RWPE2 (cell line): ENCODE results near the gene ZFP1.
A peak's percentile ranks its signal among the peaks of the same experiment; 100 is the strongest.

ENCODE experiments used
- ATAC-seq: fragments of 200-7000 bp; cut with Tn5 transposase; 3 replicates; pipeline ENCODE4 v1.9.1; 2021; ENCODE audit warnings: low read depth
- DNase-seq: peaks from one replicate; pipeline ENCODE4 v3.0.0-alpha.2; 2020; ENCODE audit warnings: low spot score
- H3K27ac ChIP-seq: fragments of 450-650 bp; 2 replicates; pipeline ENCODE4 v1.5.1; 2017; ENCODE audit warnings: mild to moderate bottlenecking; ENCODE audit not compliant: poor library complexity, severe bottlenecking
- H3K27me3 ChIP-seq: fragments of 250-450 bp; sonication (Bioruptor Pico); 2 replicates; pipeline ENCODE4 v1.5.1; 2021; ENCODE audit warnings: mild to moderate bottlenecking, moderate library complexity; ENCODE audit not compliant: insufficient read depth, poor library complexity, severe bottlenecking
- H3K36me3 ChIP-seq: fragments of 250-450 bp; sonication (Bioruptor Pico); 2 replicates; pipeline ENCODE4 v1.5.1; 2020; ENCODE audit warnings: low read depth, mild to moderate bottlenecking, moderate library complexity
- H3K4me1 ChIP-seq: fragments of 250-450 bp; sonication (Bioruptor Pico); 2 replicates; pipeline ENCODE4 v1.5.1; 2021; ENCODE audit warnings: mild to moderate bottlenecking, moderate library complexity; ENCODE audit not compliant: insufficient read depth, poor library complexity, severe bottlenecking
- H3K4me3 ChIP-seq: fragments of 250-450 bp; sonication (Bioruptor Pico); 2 replicates; pipeline ENCODE4 v1.5.1; 2021; ENCODE audit warnings: mild to moderate bottlenecking, moderate library complexity; ENCODE audit not compliant: severe bottlenecking
- H3K9me3 ChIP-seq: fragments of 250-450 bp; sonication (Bioruptor Pico); 2 replicates; pipeline ENCODE4 v1.5.1; 2021; ENCODE audit warnings: mild to moderate bottlenecking, moderate library complexity; ENCODE audit not compliant: severe bottlenecking
- TF ChIP-seq, protein P1 (sequence below): fragments of 450-650 bp; IDR thresholded peaks from one replicate; pipeline ENCODE4 v1.5.1; 2017; ENCODE audit warnings: mild to moderate bottlenecking, moderate library complexity; ENCODE audit not compliant: poor library complexity, severe bottlenecking

Gene ZFP1

DNA sequence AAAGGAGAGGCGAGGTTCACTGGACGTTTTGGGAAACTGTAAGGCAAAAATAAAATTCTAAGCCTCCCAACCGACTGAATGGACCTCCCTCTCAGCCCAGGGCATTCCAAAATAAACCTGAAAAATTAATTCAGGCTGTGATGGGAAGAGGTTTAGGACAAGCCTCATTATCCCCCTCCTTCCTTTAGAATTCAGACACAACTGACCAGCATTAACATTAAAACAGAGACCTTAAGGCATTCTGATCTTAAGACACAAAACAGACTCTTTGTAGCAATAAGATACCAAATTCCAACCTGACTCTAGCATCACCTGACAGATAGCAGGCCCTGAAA is 31.4 kb upstream of the ZFP1 start:
- ATAC-seq, result no peak; the same call in 2 of the 3 replicates
- Histone ChIP-seq H3K36me3 (no peaks in the 10 kb centered on the region), H3K27me3 (no peaks in the 10 kb centered on the region), H3K4me3 (peak overlapping the region; percentile 28), H3K9me3 (peaks cover 6% of the 10 kb centered on the region), H3K4me1 (no peaks in the 10 kb centered on the region), H3K27ac (no peak overlapping the region)
- TF ChIP-seq, protein P1, sequence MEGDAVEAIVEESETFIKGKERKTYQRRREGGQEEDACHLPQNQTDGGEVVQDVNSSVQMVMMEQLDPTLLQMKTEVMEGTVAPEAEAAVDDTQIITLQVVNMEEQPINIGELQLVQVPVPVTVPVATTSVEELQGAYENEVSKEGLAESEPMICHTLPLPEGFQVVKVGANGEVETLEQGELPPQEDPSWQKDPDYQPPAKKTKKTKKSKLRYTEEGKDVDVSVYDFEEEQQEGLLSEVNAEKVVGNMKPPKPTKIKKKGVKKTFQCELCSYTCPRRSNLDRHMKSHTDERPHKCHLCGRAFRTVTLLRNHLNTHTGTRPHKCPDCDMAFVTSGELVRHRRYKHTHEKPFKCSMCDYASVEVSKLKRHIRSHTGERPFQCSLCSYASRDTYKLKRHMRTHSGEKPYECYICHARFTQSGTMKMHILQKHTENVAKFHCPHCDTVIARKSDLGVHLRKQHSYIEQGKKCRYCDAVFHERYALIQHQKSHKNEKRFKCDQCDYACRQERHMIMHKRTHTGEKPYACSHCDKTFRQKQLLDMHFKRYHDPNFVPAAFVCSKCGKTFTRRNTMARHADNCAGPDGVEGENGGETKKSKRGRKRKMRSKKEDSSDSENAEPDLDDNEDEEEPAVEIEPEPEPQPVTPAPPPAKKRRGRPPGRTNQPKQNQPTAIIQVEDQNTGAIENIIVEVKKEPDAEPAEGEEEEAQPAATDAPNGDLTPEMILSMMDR, result no peak
- DNase-seq, result no peak

DNA sequence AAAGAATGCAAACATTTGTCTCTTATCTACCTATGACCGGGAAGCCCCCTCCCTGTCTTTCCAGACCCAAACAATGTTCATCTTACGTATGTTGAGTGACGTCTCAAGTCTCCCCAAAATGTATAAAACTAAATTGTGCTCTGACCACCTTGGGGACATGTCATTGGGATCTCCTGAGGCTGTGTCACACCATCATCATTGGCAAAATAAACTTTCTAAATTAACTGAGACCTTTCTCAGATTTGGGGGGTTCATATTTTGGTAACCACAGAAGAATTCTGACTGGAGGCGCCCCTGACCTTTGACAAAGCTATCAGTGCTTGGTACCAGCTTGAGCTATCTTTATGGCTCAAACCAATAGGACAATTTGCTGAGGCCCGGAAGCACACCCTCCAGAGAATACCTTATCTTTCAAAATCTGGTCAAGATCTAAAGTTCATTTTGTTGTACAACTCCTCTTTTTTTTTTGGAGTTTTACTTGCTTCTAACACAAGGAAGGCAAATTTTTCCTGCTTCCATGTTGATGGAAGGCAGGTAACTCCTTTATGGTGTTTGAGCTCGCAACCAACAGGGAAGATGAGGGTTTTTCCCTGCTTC is 29.3 kb upstream of the ZFP1 start:
- no peak overlapping the region for H3K27ac ChIP-seq
- TF ChIP-seq, protein P1, result no peak
- H3K9me3 ChIP-seq, result peaks cover 17% of the 10 kb centered on the region
- no peak for ATAC-seq
- no peaks in the 10 kb centered on the region for H3K4me1 ChIP-seq
- H3K4me3 ChIP-seq, result no peak overlapping the region
- H3K27me3 ChIP-seq, result no peaks in the 10 kb centered on the region
- DNase-seq, result no peak
- H3K36me3 ChIP-seq, result no peaks in the 10 kb centered on the region

DNA sequence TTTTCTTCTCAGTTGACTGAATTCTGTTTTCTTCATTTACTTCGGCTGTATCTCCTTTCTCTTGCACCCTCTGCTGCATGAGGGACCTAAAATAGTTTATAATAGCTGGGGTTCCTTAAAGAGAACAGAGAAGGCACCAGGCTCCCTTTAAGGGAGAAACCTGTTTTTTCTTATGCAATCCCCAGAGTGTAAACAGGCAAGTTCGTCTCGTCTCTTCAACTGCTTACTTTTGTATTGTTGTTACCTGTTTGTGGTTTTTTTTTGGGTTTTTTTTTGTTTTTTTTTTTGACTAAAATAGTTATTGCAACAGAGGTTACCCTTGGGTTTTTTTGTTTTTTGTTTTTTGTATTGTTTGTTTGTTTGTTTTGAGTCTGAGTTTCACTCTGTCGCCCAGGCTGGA is 28.1 kb upstream of the ZFP1 start:
- Histone ChIP-seq H3K4me3 (no peak overlapping the region), H3K4me1 (no peaks in the 10 kb centered on the region), H3K27me3 (no peaks in the 10 kb centered on the region), H3K27ac (no peak overlapping the region), H3K9me3 (peaks cover 17% of the 10 kb centered on the region), H3K36me3 (no peaks in the 10 kb centered on the region)
- TF ChIP-seq, protein P1, result no peak
- ATAC-seq, result no peak
- no peak for DNase-seq

DNA sequence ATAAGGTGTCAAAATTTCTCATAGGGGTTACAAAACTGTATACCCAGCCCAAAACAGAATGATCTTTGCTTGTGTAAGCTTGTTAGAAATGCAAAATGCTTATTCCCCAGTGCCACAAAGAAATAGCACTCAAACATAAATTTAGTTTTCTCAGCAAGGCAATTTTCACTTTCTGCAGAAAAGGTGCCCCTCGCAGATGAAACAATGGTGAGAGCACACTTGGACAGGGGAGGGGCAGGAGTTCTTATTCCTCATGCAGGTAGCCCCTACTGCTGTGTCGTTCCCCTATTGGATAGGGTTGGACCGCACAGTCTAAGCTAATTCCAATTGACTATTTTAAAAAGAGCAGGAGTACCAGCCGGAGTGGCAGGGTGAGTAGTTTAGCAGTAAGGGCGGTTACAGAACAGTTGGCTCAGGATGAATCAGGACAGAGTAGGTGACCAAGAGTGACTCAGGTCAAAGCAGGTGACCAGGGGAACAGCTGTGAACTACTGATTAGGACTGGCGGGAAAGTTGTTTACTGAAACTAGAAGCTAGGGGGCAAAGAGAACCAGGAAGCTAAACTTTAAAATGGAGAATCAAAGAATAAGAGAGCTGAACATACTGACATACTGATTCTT is 26.3 kb upstream of the ZFP1 start:
- DNase-seq, result no peak
- no peaks in the 10 kb centered on the region for H3K27me3 ChIP-seq
- ATAC-seq, result no peak
- H3K27ac ChIP-seq, result no peak overlapping the region
- TF ChIP-seq, protein P1, result no peak
- H3K4me3 ChIP-seq, result no peak overlapping the region
- H3K4me1 ChIP-seq, result peaks cover 8% of the 10 kb centered on the region
- peaks cover 17% of the 10 kb centered on the region for H3K9me3 ChIP-seq
- H3K36me3 ChIP-seq, result no peaks in the 10 kb centered on the region

DNA sequence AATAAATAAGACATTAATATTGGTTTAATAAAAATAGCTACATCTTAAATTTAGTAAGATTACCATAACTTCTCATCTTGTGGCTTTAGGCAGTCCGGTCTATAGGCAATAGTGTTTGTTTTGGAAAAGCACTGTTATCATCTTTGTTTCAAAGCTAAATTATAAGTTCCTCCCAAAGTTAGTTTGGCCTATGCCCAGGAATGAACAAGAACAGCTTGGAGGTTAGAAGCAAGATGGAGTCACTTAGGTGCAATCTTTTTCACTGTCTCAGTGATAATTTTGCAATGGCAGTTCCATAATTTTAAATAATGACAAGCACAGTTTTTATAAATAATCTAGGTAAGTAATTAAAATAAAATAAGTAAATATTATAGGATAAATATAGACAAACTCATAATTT is 25.7 kb upstream of the ZFP1 start:
- TF ChIP-seq, protein P1, result no peak
- peaks cover 8% of the 10 kb centered on the region for H3K4me1 ChIP-seq
- H3K27ac ChIP-seq, result no peak overlapping the region
- H3K9me3 ChIP-seq, result peaks cover 17% of the 10 kb centered on the region
- H3K27me3 ChIP-seq, result no peaks in the 10 kb centered on the region
- DNase-seq (no peak), ATAC-seq (no peak)
- H3K36me3 ChIP-seq, result no peaks in the 10 kb centered on the region
- H3K4me3 ChIP-seq, result no peak overlapping the region
